HG03060 (cell line): ENCODE results near the gene SLAMF6.
"Not testable (repeated sequence)": the region's sequence is repeated elsewhere in the genome, so short reads cannot be mapped to it uniquely, and the experiment has no call there.

ENCODE experiments used
- ATAC-seq: cut with Tn5 transposase; IDR thresholded peaks from one replicate; pipeline ENCODE4 v1.9.1; 2021; ENCODE audit warnings: low read depth, moderate number of reproducible peaks; ENCODE audit not compliant: unreplicated experiment

SLAMF6 gene

GRCh38 chr1:160522622-160523345, at the start of gene SLAMF6:
Gene SLAMF6, minus strand, starts transcription at chr1:160523255. Its CDS starts 63 bp downstream, at chr1:160523192.
- no peak for ATAC-seq

DNA sequence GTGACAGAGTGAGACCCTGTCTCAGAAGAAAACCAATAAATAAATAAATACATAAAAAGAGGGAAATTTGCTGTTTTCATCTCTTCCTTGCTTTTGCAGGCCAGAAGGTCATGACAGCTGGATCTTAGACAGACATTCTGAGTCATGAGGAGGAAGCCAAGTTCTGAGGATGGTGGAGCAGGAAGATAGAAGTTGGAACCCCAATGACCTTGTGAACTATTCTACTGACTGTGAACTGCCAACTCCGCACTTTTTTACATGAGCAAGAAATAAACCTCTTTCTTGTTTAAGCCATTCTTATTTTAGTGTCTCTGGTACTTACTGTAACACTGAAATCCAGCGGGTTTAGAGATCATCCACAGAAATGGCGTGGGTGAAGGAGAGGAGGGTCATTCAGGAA, 47.8 kb upstream of the SLAMF6 start:
- no peak for ATAC-seq

DNA sequence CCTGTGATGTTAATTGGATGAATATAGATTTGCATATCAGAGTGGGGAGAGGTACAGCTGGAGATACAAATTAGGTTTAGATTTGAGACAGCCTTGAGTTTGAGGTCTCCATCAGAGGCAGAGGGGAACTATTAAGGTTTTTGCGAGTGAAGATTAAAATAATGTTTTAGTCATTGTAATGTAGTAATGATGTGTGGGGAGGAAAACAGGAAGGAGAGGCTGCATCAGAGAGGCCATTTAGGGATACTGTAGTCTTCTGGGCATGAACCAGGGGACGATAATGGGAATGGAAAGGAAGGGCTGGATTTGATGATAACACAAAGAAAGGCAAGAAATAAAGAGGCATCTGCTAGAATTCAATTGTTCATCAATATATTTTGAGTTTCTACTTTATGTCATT, 46.8 kb upstream of the SLAMF6 start:
- ATAC-seq, result no peak

GRCh38 chr1:160567858-160568682, 45.0 kb upstream of the SLAMF6 start:
- no peak for ATAC-seq

DNA sequence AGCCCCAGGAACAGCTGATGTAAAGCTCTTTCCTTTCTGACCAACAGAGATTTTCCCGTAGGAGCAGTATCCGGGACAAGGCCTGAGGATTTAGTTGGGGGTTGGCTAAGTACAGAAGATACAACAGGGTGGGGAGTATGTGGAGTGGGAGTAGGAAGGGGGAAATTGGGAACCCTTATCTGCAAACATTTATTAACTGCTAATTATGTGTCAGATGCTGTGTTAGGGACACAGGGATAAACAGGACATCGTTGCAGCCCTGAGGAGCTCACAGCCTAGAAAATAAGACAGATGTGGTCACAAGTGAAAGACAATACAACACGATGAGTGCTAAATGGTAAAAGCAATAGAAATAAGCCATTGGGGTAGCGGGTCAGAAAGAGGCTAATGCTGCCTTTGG, 44.3 kb upstream of the SLAMF6 start:
- ATAC-seq, result no peak

- no peak for ATAC-seq
Observed at GRCh38 chr1:160565564-160565963, 42.5 kb upstream of the SLAMF6 start.

DNA sequence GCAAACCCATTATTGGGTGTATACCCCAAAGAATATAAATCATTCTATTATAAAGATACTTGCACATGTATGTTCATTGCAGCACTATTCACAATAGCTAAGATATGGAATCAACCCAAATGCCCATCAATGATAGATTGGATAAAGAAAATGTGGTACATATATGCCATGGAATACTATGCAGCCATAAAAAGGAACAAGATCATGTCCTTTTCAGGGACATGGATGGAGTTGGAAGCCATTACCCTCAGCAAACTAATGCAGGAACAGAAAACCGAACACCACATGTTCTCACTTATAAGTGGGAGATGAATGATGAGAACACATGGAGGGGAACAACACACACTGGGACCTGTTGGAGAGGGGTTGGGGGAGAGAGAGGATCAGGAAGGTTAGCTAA, 40.2 kb upstream of the SLAMF6 start:
- not testable (repeated sequence) for ATAC-seq

- ATAC-seq, result not testable (repeated sequence)
Observed at GRCh38 chr1:160562745-160563144, 39.7 kb upstream of the SLAMF6 start.

DNA sequence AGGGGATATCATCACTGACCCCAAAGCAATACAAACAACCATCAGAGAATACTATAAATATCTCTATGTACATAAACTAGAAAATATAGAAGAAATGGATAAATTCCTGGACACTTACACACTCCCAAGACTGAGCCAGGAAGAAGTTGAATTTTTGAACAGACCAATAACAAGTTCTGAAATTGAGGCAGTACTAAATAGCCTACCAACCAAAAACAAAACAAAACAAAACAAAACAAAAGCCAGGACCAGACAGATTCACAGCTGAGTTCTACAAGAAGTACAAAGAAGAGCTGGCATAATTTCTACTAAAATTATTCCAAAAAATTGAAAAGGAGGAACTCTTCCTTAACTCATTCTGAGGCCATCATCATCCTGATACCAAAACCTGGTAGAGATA, 37.8 kb upstream of the SLAMF6 start:
- no peak for ATAC-seq

GRCh38 chr1:160560045-160560705, 37.1 kb upstream of the SLAMF6 start:
- no peak for ATAC-seq

DNA sequence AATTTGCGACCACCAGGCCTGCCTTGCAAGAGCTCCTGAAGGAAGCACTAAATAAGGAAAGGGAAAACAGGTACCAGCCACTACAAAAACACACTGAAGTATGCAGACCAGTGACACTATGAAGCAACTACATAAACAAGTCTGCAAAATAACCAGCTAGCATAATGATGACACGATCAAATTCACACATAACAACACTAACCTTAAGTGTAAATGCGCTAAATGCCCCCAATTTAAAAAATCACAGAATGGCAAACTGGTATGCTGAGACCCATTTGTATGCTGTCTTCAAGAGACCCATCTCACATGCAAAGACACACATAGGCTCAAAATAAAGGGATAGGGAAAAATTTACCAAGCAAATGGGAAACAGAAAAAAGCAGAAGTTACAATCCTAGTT, 36.4 kb upstream of the SLAMF6 start:
- not testable (repeated sequence) for ATAC-seq

DNA sequence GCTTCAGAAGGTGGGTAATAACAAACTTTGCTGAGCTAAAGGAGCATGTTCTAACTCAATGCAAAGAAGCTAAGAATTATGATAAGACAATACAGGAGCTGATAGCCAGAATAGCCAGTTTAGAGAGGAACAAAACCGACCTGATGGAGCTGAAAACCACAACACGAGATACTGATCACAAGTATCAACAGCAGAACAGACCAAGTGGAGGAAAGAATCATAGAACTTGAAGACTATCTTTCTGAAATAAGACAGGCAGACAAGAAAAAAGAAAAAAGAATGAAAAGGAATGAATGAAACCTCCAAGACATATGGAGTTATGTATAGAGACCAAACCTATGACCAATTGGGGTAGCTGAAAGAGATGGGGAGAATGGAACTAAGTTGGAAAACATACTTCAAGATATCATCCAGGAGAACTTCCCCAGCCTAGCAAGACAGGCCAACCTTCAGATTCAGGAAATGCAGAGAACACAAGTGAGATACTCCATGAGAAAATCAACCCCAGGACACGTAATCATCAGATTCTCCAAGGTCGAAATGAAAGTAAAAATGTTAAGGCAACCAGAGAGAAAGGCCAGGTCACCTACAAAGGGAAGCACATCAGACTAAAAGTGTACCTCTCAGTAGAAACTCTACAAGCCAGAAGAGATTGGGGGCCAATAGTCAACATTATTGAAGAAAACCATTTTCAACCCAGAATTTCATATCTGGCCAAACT, 35.8 kb upstream of the SLAMF6 start:
- ATAC-seq, result no peak

- ATAC-seq, result no peak
Observed at GRCh38 chr1:160553778-160554177, 30.7 kb upstream of the SLAMF6 start.

GRCh38 chr1:160552425-160552824, 29.4 kb upstream of the SLAMF6 start:
- ATAC-seq, result no peak

DNA sequence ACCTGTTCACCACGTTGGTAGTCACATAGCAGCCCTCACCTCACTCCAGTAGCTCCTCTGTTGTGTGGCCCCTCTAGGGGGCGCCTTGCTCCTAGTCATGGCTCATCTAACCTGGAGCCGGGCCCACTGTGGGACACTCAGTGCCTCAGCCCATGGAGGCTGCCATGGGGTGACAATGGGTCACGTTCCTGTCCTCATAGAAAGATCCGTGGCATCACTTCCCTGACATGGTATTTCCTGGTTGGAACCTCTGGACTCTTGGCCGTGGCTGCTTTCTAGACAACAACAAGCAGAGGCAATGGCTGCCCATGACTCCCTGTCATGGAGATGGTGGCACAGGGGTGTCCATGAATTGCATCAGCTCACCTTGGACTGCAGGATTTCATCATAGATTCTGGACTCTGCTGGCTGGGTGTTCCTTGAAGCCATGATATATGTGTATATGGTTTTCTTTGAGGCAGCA, 27.5 kb upstream of the SLAMF6 start:
- ATAC-seq, result no peak

- ATAC-seq, result no peak
Observed at GRCh38 chr1:160549665-160550006, 26.6 kb upstream of the SLAMF6 start.

DNA sequence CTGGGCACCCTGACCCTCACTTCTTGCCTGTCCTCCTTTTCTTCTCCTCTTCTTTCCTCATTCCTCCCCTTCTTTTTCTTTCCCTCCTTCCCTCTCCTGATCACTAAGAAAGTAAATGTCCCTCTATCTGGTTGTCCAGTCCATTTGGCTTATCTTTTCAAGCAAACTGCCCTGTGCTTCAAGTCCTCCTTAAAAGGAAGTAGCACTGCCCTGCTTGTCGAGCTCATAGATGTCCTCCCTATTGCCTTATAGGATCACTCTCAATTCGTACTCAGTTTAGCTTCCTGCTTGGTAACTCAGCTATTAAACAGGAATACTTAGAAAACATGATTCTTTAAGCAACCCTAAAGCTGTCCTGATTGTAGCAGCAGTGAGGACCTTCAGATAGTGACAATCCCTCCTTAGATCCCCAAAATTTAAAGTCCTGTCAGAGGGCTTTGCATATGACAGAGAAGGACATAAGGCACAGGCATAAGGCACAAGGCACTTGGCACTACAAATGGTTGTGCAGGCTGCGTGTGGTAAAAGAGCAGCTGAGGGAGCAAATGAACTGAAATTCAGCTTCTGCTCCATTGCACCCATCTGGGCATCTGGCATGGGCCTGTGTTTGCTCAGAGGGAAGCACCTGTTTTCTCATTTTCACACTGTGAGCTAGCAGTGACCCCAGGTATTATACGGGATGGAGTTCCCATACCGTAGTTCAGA, 26.1 kb upstream of the SLAMF6 start:
- no peak for ATAC-seq

DNA sequence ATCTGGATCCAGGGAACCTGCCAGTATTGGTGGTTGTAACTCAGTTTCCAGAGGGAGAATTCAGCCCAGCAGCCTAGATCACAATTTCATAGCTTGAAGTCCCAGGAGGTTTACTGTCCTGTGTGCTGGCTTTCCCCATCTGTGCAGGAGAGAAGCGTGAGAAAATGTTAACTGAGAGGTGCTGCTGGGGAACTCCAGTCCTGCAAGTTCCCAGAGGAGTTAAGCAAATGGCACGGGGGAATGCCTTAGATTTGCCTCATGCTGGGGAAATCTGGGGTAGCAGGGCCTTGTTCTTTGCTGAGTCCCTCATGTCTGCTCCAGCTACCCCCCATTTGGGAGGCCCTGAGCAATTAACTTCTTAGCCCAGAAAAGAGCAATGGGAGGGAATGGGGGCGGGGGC, 25.1 kb upstream of the SLAMF6 start:
- peak; percentile 45 for ATAC-seq

DNA sequence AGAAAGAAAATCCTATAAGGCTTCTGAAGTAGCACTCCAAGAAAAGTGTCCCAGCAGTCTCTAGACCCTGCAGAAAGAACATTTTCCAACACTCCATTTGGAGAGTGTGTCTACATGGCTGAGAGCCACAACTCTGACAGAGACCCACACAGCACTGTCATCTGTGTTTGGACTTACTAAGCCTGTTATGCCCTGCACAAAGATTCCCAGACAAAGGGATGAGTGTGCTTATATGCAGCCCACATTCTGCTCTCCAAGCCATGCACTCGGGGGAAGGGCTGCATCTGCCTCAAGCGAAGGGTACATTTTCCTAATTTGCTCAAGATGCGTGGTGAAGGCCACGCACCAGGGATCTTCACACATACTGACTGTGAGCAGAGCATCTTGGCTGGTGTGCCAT, 24.4 kb upstream of the SLAMF6 start:
- ATAC-seq, result no peak

DNA sequence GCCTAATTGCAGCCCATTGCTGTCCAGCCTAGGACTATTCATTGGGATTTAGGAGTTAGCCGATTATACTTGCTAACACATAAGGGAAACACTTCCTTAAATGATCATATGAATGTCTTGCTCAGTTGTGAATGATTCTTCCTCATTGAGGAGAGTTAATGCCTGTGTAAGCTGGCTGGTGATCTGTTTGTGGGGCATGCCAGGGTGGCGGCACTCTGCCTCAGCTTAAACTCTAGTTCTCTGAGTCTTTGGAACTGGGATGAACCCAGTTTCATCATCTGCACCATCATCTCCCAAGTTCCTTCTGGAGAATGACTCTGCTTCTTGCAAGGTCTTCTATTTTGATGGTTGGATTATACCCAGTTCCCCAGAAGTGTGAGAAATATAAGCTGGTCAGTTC, 23.9 kb upstream of the SLAMF6 start:
- no peak for ATAC-seq
